ENCODE measurements around the gene KMT2C. TPM values are rescaled to one million over a fixed set of nuclear protein-coding genes. Genes with fewer than 3 reads are reported as not detected.

The KMT2C gene
- total RNA-seq, 1 experiment from 2014 or later, result 45.4 TPM

GRCh38 chr7:152130658-152131590 is 304.9 kb downstream of the KMT2C start:
- H3K36me3 Mint-ChIP-seq, result peaks cover 15% of the 10 kb centered on the region
- POLR2A ChIA-PET, result no interaction called here
- peaks cover 13% of the 10 kb centered on the region for H3K9me3 Mint-ChIP-seq
- TF ChIP-seq KAT7 (CRISPR knock-in tag; IDR thresholded peaks at IDR 0.05; ENCODE audit: borderline replicate concordance) (no peak), ATF6 (CRISPR knock-in tag; IDR thresholded peaks at IDR 0.05) (no peak)
- no peak for ATAC-seq
- H3K4me3 Mint-ChIP-seq, result no peak overlapping the region
- DNase-seq (ENCODE audit: low spot score), result no peak
- H3K4me1 Mint-ChIP-seq, result peaks cover 6% of the 10 kb centered on the region
- no peak overlapping the region; the same call in 1 of the 2 replicates for H3K27ac Mint-ChIP-seq
- CTCF ChIA-PET, result no interaction called here
- H3K27me3 Mint-ChIP-seq (ENCODE audit: low read depth), result no peaks in the 10 kb centered on the region

- ChIA-PET CTCF (no interaction called here), POLR2A (no interaction called here)
- ATAC-seq (no peak), DNase-seq (ENCODE audit: low spot score) (no peak)
- TF ChIP-seq CREB1 (CRISPR knock-in tag; IDR thresholded peaks at IDR 0.05) (no peak), RELA (CRISPR knock-in tag; IDR thresholded peaks at IDR 0.05; ENCODE audit: borderline replicate concordance) (no peak), ZNF416 (CRISPR knock-in tag; IDR thresholded peaks at IDR 0.05) (no peak)
- peaks cover 13% of the 10 kb centered on the region for H3K9me3 Mint-ChIP-seq
- no peak overlapping the region for H3K27ac Mint-ChIP-seq
- peaks cover 6% of the 10 kb centered on the region for H3K4me1 Mint-ChIP-seq
- H3K4me3 Mint-ChIP-seq, result no peak overlapping the region
- H3K36me3 Mint-ChIP-seq, result peaks cover 26% of the 10 kb centered on the region
- H3K27me3 Mint-ChIP-seq (ENCODE audit: low read depth), result no peaks in the 10 kb centered on the region
Observed at GRCh38 chr7:152129682-152130081, 306.1 kb downstream of the KMT2C start.

- CTCF ChIA-PET, result no interaction called here
- Mint-ChIP-seq H3K4me1 (peaks cover 6% of the 10 kb centered on the region), H3K36me3 (peaks cover 33% of the 10 kb centered on the region), H3K27me3 (ENCODE audit: low read depth) (no peaks in the 10 kb centered on the region), H3K9me3 (peaks cover 13% of the 10 kb centered on the region), H3K27ac (no peak overlapping the region), H3K4me3 (no peak overlapping the region)
- DNase-seq (ENCODE audit: low spot score) (no peak), ATAC-seq (no peak)
- POLR2A ChIA-PET, result no interaction called here
- no peak for TF ChIP-seq ETV6 (CRISPR knock-in tag; IDR thresholded peaks at IDR 0.05)
- no peak for TF ChIP-seq ZNF317 (CRISPR knock-in tag; IDR thresholded peaks at IDR 0.05; ENCODE audit: borderline replicate concordance, low read depth)
- TF ChIP-seq ATF1 (CRISPR knock-in tag; IDR thresholded peaks at IDR 0.05), result no peak
- TF ChIP-seq E2F4 (CRISPR knock-in tag; IDR thresholded peaks at IDR 0.05; ENCODE audit: borderline replicate concordance, low read depth), result no peak
- no peak for TF ChIP-seq HMGA2 (CRISPR knock-in tag; IDR thresholded peaks at IDR 0.05)
- TF ChIP-seq TCF7 (CRISPR knock-in tag; IDR thresholded peaks at IDR 0.05; ENCODE audit: low read depth), result no peak
- TF ChIP-seq NFATC4 (CRISPR knock-in tag; IDR thresholded peaks at IDR 0.05), result no peak
- TF ChIP-seq PRRX2 (CRISPR knock-in tag; IDR thresholded peaks at IDR 0.05), result no peak
- TF ChIP-seq ZNF532 (CRISPR knock-in tag; IDR thresholded peaks at IDR 0.05; ENCODE audit: borderline replicate concordance), result no peak
- TF ChIP-seq MXD4 (CRISPR knock-in tag; IDR thresholded peaks at IDR 0.05; ENCODE audit: borderline replicate concordance), result no peak
- no peak for TF ChIP-seq CREB1 (CRISPR knock-in tag; IDR thresholded peaks at IDR 0.05)
- no peak for TF ChIP-seq OVOL2 (CRISPR knock-in tag; IDR thresholded peaks at IDR 0.05; ENCODE audit: borderline replicate concordance)
- no peak for TF ChIP-seq ZNF281 (CRISPR knock-in tag; IDR thresholded peaks at IDR 0.05)
- no peak for TF ChIP-seq CTCF (IDR thresholded peaks at IDR 0.05)
Observed at GRCh38 chr7:152128741-152129461, 306.9 kb downstream of the KMT2C start.
